ENCODE results near the gene PFN1. TPM values are rescaled to one million over a fixed set of nuclear protein-coding genes. Genes with fewer than 3 reads are reported as not detected.
"Not testable (repeated sequence)": the region's sequence is repeated elsewhere in the genome, so short reads cannot be mapped to it uniquely, and the experiment has no call there.

Gene PFN1
- total RNA-seq, 2 donors from 2014 or later: 1,929 to 1,966 TPM

- peak within 1 kb of the TSS; percentile 97 to 98 for H3K27ac Mint-ChIP-seq
- peaks cover 48 to 62% of the 10 kb centered on the region in 2 donors for H3K36me3 Mint-ChIP-seq
- peak; percentile 83 to 84 for ATAC-seq
- DNase-seq (ENCODE audit: low spot score in 2 of 2): peak; percentile 96 to 97
- no peaks in the 10 kb centered on the region for H3K9me3 Mint-ChIP-seq
These were observed 8.4 kb downstream of the PFN1 start, which contains the start of the genes RNF167 and SLC25A11 for GRCh38 chr17:4939796-4940554. Gene RNF167 (plus strand): TSS chr17:4940268. CDS start chr17:4940910, 642 bp downstream. Gene SLC25A11 (minus strand): TSS chr17:4940046. CDS start chr17:4939910, 136 bp downstream.

- Mint-ChIP-seq H3K27ac (peak overlapping the region; percentile 93 to 98), H3K9me3 (no peaks in the 10 kb centered on the region), H3K36me3 (peaks cover 43 to 57% of the 10 kb centered on the region in 2 donors)
- no peak for DNase-seq (ENCODE audit: low spot score in 2 of 2)
- peak in 1 of 2 donors; percentile 0 for ATAC-seq
These were observed 8.9 kb downstream of the PFN1 start for GRCh38 chr17:4939546-4939795.

GRCh38 chr17:4938688-4939545, 9.4 kb downstream of the PFN1 start:
- DNase-seq (ENCODE audit: low spot score in 2 of 2): no peak
- no peaks in the 10 kb centered on the region for H3K9me3 Mint-ChIP-seq
- H3K36me3 Mint-ChIP-seq: peaks cover 39 to 52% of the 10 kb centered on the region in 2 donors
- H3K27ac Mint-ChIP-seq: peak overlapping the region; percentile 93 to 98
- ATAC-seq: no peak

DNA sequence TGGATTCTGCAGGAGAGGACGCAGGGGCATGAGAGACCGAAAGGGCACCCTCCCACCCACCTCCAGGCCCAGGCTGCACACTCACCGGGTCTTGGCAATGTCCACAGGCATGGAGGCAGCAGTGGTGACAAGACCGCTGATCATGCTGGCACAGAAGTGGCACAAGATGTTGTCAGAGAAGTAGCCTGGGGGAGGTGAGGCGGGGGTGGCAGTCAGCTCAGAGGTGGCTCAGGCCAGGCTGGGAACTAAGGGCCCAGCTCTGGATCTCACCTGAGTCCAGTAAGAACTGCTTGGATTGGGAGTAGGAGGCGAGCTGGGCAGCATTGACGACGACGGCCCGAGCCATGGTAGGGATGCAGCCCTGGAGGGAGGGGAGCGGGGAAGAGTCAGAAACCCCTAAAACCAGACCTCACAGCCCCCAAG, 10.2 kb downstream of the PFN1 start:
- DNase-seq (ENCODE audit: low spot score in 2 of 2) (no peak), ATAC-seq (no peak)
- peak overlapping the region; percentile 87 to 98 for H3K27ac Mint-ChIP-seq
- no peaks in the 10 kb centered on the region for H3K9me3 Mint-ChIP-seq
- H3K36me3 Mint-ChIP-seq: peaks cover 35 to 46% of the 10 kb centered on the region in 2 donors

GRCh38 chr17:4937553-4937952, 10.8 kb downstream of the PFN1 start:
- Mint-ChIP-seq H3K36me3 (peaks cover 30 to 41% of the 10 kb centered on the region in 2 donors), H3K27ac (peak overlapping the region in 1 of 2 donors; percentile 51), H3K9me3 (no peaks in the 10 kb centered on the region)
- ATAC-seq (no peak), DNase-seq (ENCODE audit: low spot score in 2 of 2) (no peak)

DNA sequence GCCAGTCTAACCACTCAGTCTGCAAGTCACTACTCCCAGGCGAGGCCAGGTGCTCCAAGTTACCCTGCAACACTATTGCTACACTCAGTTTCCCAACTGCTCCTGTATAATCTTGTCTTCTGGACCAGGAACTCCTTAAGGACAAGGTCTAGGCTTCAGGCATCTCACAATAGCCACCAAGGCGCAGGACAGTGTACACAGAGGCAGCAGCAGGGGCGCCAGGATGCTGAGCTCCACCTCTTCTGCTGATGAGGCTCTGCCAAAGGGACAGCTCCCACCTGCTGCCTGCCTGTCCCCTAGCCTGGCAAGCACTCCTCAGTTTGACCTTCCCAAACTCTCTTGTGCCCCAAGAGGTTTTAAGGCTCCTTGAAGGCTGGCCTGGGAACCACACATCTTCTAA, 11.9 kb downstream of the PFN1 start:
- DNase-seq (ENCODE audit: low spot score in 2 of 2): no peak
- Mint-ChIP-seq H3K9me3 (no peaks in the 10 kb centered on the region), H3K27ac (peak overlapping the region; percentile 51 to 70), H3K36me3 (peaks cover 19 to 30% of the 10 kb centered on the region in 2 donors)
- ATAC-seq: no peak

DNA sequence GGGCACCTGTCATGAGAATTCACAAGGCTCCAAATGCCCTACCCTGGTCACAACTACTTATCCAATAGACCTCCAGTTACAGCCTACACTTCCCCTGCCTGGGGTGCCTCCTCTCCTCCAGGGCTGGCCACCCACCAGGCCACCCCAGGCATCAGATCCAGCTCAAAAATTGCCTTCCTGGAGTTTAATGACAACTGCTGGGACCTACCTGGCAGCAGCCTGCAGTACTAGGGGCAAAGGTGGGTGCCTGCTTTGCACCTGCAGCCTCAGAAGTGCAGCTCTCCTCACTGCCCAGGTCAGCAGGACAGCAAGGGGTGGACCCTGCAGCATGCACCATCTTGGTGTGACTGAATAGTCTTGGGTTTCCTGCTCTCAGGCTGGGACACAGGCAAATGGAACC, 12.7 kb downstream of the PFN1 start:
- peak overlapping the region in 1 of 2 donors; percentile 51 for H3K27ac Mint-ChIP-seq
- H3K36me3 Mint-ChIP-seq: peaks cover 11 to 22% of the 10 kb centered on the region in 2 donors
- no peaks in the 10 kb centered on the region for H3K9me3 Mint-ChIP-seq
- DNase-seq (ENCODE audit: low spot score in 2 of 2) (no peak), ATAC-seq (no peak)

DNA sequence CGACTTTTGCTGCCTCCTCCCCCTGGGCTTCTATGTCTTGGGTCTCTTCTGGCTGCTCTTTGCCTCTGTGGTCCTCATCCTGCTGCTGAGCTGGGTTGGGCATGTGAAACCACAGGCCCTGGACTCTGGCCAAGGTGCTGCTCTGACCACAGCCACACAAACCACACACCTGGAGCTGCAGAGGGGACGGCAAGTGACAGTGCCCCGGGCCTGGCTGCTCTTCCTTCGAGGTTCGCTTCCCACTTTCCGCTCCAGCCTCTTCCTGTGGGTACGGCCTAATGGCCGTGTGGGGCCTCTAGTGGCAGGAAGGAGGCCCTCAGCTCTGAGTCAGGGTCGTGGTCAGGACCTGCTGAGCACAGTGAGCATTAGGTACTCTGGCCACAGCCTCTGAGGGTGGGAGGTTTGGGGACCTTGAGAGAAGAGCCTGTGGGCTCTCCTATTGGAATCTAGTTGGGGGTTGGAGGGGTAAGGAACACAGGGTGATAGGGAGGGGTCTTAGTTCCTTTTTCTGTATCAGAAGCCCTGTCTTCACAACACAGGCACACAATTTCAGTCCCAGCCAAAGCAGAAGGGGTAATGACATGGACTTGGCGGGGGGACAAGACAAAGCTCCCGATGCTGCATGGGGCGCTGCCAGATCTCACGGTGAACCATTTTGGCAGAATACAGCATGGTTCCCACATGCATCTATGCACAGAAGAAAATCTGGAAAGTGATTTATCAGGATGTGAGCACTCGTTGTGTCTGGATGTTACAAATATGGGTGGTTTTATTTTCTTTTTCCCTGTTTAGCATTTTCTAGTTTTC, 14.0 kb downstream of the PFN1 start:
- H3K27ac Mint-ChIP-seq: peak overlapping the region; percentile 27 to 56
- peaks cover 4 to 13% of the 10 kb centered on the region in 2 donors for H3K36me3 Mint-ChIP-seq
- no peaks in the 10 kb centered on the region for H3K9me3 Mint-ChIP-seq
- ATAC-seq (peak in 1 of 2 donors; percentile 88), DNase-seq (ENCODE audit: low spot score in 2 of 2) (peak in 1 of 2 donors; percentile 78)

DNA sequence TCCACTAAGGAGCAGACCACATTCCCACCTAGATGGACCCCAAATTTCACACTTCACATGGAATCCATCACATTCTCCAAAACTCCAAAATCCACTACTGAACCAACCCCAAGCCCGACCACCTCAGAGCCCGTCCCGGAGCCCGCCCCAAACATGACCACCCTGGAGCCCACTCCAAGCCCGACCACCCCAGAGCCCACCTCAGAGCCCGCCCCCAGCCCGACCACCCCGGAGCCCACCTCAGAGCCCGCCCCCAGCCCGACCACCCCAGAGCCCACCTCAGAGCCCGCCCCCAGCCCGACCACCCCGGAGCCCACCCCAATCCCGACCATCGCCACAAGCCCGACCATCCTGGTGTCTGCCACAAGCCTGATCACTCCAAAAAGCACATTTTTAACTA, 14.7 kb downstream of the PFN1 start:
- H3K27ac Mint-ChIP-seq: peak overlapping the region in 1 of 2 donors; percentile 56
- DNase-seq (ENCODE audit: low spot score in 2 of 2) (no peak), ATAC-seq (no peak)
- H3K36me3 Mint-ChIP-seq: peaks cover 0 to 6% of the 10 kb centered on the region in 2 donors
- H3K9me3 Mint-ChIP-seq: no peaks in the 10 kb centered on the region

- Mint-ChIP-seq H3K36me3 (no peaks in the 10 kb centered on the region), H3K9me3 (no peaks in the 10 kb centered on the region), H3K27ac (no peak overlapping the region)
- ATAC-seq (no peak), DNase-seq (ENCODE audit: low spot score in 2 of 2) (no peak)
These were observed 15.6 kb downstream of the PFN1 start for GRCh38 chr17:4932756-4933155.

DNA sequence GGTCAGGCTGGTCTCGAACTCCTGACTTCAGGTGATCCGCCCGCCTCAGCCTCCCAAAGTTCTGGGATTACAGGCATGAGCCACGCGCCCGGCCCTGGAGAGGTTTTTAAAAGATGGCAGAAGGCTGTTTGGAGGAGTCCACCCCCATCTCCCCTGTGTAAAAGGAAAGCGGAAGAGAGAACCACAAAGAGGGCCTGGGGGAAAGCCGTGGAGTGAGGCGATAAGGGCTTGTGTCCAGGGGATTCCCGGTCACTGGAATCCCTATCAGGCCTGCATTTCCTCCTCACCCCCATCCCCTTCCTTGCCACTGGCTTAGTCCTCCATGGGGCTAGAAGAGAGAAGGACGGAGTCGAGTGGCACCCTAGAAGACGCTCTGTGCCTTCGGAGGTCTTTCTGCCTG, 16.4 kb downstream of the PFN1 start, which contains the start of gene GP1BA:
TSS of gene GP1BA (plus strand) at position 315 of the 400 bp plus-strand sequence. CDS start 328 bp downstream, outside the sequence.
- DNase-seq (ENCODE audit: low spot score in 2 of 2) (no peak), ATAC-seq (no peak)
- Mint-ChIP-seq H3K9me3 (no peaks in the 10 kb centered on the region), H3K27ac (peak within 1 kb of the TSS in 1 of 2 donors; percentile 52), H3K36me3 (no peaks in the 10 kb centered on the region)

DNA sequence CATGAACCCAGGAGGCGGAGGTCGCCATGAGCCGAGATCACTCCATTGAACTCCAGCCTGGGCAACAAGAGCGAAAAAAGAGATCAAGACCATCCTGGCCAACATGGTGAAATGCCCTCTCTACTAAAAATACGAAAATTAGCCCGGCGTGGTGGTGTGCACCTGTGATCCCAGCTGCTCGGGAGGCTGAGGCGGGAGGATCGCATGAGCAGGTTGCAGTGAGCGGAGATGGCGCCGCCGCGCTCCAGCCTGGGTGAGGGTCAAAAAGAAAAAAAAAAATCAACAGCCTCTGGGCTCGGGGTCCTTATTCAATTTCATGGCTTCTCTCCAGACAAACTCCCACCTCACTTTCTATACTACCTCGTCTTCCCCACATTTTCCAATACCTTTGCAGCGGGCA, 19.4 kb downstream of the PFN1 start:
- DNase-seq (ENCODE audit: low spot score in 2 of 2): no peak

DNA sequence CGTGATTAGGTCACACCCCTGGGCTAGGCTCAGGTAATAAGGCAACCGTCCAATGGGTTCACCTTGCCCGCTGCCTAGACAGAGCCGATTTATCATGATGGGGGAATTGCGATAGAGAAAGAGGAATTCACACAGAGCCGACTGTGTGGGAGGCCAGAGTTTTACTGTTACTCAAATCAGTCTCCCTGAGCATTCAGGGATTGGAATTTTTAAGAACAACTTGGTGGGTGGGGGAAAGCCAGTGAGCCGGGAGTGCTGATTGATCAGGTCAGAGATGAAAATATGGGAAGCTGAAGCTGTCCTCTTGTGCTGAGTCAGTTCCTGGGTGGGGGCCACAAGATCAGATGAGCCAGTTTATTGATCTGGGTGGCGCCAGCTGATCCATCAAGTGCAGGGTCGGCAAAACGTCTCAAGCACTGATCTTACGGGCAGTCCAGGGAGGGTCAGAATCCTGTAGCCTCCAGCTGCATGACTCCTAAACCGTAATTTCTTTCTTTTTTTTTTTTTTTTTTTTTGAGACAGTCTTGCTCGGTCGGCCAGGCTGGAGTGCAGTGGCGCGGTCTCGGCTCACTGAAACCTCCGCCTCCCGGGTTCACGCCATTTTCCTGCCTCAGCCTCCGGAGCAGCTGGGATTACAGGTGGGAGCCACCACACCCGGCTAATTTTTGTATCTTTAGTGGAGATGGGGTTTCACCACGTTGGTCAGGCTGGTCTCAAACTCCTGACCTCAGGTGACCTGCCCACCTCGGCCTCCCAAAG, 21.6 kb downstream of the PFN1 start:
- H3K9me3 Mint-ChIP-seq; H3K36me3 Mint-ChIP-seq; ATAC-seq; H3K27ac Mint-ChIP-seq; DNase-seq (ENCODE audit: low spot score in 2 of 2): not testable (repeated sequence)

More for the DNA sequence above, 19.4 kb downstream of the PFN1 start:
- no peak for ATAC-seq
- Mint-ChIP-seq H3K27ac (no peak overlapping the region), H3K9me3 (no peaks in the 10 kb centered on the region), H3K36me3 (no peaks in the 10 kb centered on the region)

- Mint-ChIP-seq H3K9me3 (no peaks in the 10 kb centered on the region), H3K27ac (no peak overlapping the region), H3K36me3 (no peaks in the 10 kb centered on the region)
- ATAC-seq (no peak), DNase-seq (ENCODE audit: low spot score in 2 of 2) (no peak)
These were observed 27.0 kb downstream of the PFN1 start for GRCh38 chr17:4921320-4921719.

DNA sequence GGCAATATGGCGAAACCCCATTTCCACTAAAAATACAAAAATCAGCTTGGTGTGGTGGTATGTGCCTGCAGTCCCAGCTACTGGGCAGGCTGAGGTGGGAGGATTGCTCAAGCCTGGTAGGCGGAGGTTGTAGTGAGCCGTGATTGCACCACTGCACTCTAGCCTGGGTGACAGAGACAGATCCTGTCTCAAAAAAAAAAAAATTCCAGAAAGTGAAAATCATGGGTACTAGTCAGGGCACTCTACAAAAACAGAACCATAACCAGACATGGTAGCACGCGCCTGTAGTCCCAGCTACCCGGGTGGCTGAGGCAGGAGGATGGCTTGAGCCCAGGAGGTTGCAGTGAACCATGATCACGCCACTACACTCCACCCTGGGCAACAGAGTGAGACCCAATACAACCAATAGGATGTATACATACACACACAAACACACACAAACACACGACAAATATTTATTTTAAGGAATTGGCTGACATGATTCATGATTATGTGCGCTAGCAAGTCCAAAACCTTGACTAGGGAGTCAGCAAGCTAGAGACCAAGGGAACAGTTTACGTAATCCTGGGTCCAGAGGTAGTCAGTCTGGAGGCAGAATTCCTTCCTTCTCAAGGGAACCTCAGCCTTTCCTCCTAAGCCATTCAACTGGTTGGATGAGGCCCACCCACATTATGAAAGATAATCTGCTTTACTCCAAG, 27.8 kb downstream of the PFN1 start:
- Mint-ChIP-seq H3K36me3 (no peaks in the 10 kb centered on the region), H3K9me3 (no peaks in the 10 kb centered on the region), H3K27ac (no peak overlapping the region)
- ATAC-seq (no peak), DNase-seq (ENCODE audit: low spot score in 2 of 2) (no peak)
